Neuronal stem cell (in vitro differentiated cells): ENCODE data around the gene RMND5B.

Experiments used
- DNase-seq: peaks from one replicate; pipeline ENCODE4 v3.0.0-alpha.2; 2013; ENCODE audit warnings: low spot score
- H2AFZ ChIP-seq: one replicate; pipeline ENCODE4 v1.6.1; 2013; ENCODE audit warnings: mild to moderate bottlenecking, low read length, inconsistent platforms
- H2AK5ac ChIP-seq: 2 replicates; pipeline ENCODE4 v1.6.1; 2013; ENCODE audit warnings: low read depth, mild to moderate bottlenecking, inconsistent platforms, low read length, moderate library complexity, mixed read lengths
- H2BK120ac ChIP-seq: 2 replicates; pipeline ENCODE4 v1.6.1; 2013; ENCODE audit warnings: low read depth, mild to moderate bottlenecking, inconsistent platforms, low read length, moderate library complexity, mixed read lengths
- H2BK12ac ChIP-seq: one replicate; pipeline ENCODE4 v1.6.1; 2013; ENCODE audit warnings: low read length, inconsistent platforms
- H2BK15ac ChIP-seq: 2 replicates; pipeline ENCODE4 v1.6.1; 2013; ENCODE audit warnings: mild to moderate bottlenecking, low read length, inconsistent platforms, mixed read lengths
- H2BK5ac ChIP-seq: one replicate; pipeline ENCODE4 v1.6.1; 2013; ENCODE audit warnings: inconsistent platforms, mild to moderate bottlenecking, low read length, moderate library complexity
- H3K14ac ChIP-seq: one replicate; pipeline ENCODE4 v1.6.1; 2013; ENCODE audit warnings: low read length, inconsistent platforms
- H3K18ac ChIP-seq: 2 replicates; pipeline ENCODE4 v1.6.1; 2013; ENCODE audit warnings: low read length, inconsistent platforms
- H3K23ac ChIP-seq: 2 replicates; pipeline ENCODE4 v1.6.1; 2013; ENCODE audit warnings: low read depth, mild to moderate bottlenecking, mixed read lengths, low read length, inconsistent platforms; ENCODE audit not compliant: poor library complexity
- H3K27ac ChIP-seq: replicated peaks from 3 replicates; pipeline ENCODE4 v1.5.1; 2013; ENCODE audit warnings: low read length, inconsistent platforms
- H3K27me3 ChIP-seq, 3 experiments: 2 replicates each; pipeline ENCODE4 v1.6.1; 2013; ENCODE audit warnings: low read length in 3 of 3, mild to moderate bottlenecking in 2 of 3, inconsistent platforms in 1 of 3, low read depth in 1 of 3, mixed read lengths in 1 of 3, moderate library complexity in 1 of 3; ENCODE audit not compliant: control insufficient read depth in 3 of 3, insufficient read depth in 3 of 3
- H3K36me3 ChIP-seq, 2 donors: replicated peaks in 1 of 2; 2 replicates each; pipeline ENCODE4 v1.6.1; 2013; ENCODE audit warnings: low read length in 2 of 2; ENCODE audit not compliant: control insufficient read depth in 2 of 2, insufficient read depth in 2 of 2
- H3K4ac ChIP-seq: 2 replicates; pipeline ENCODE4 v1.6.1; 2013; ENCODE audit warnings: inconsistent platforms, mild to moderate bottlenecking, low read length, moderate library complexity
- H3K4me1 ChIP-seq, 2 donors: 1 replicate in 1 of 2; 2 replicates in 1 of 2; pipeline ENCODE4 v1.6.1; 2013; ENCODE audit warnings: low read length in 2 of 2, low read depth in 1 of 2; ENCODE audit not compliant: control insufficient read depth in 2 of 2, insufficient read depth in 1 of 2
- H3K4me2 ChIP-seq: one replicate; pipeline ENCODE4 v1.6.1; 2013; ENCODE audit warnings: mild to moderate bottlenecking, low read length, inconsistent platforms; ENCODE audit not compliant: insufficient read depth, poor library complexity, severe bottlenecking
- H3K4me3 ChIP-seq, 2 donors: 2 replicates each; pipeline ENCODE4 v1.5.1; 2013; ENCODE audit warnings: low read length in 2 of 2, mild to moderate bottlenecking in 2 of 2, inconsistent platforms in 1 of 2, moderate library complexity in 1 of 2
- H3K79me1 ChIP-seq: one replicate; pipeline ENCODE4 v1.6.1; 2013; ENCODE audit warnings: low read depth, mild to moderate bottlenecking, inconsistent platforms, low read length, moderate library complexity
- H3K9ac ChIP-seq: one replicate; pipeline ENCODE4 v1.6.1; 2013; ENCODE audit warnings: mild to moderate bottlenecking, low read depth, low read length, inconsistent platforms; ENCODE audit not compliant: poor library complexity
- H3K9me3 ChIP-seq, 2 donors: replicated peaks in 1 of 2; 2 replicates each; pipeline versions ENCODE3 to v1.6.1; 2013; ENCODE audit warnings: low read length in 2 of 2, mild to moderate bottlenecking in 2 of 2, inconsistent platforms in 1 of 2, low read depth in 1 of 2, mixed read lengths in 1 of 2, moderate library complexity in 1 of 2; ENCODE audit not compliant: control insufficient read depth in 2 of 2, insufficient read depth in 1 of 2
- H4K8ac ChIP-seq: one replicate; pipeline ENCODE4 v1.6.1; 2013; ENCODE audit warnings: low read depth, mild to moderate bottlenecking, inconsistent platforms, low read length, moderate library complexity
- H4K91ac ChIP-seq: one replicate; pipeline ENCODE4 v1.6.1; 2013; ENCODE audit warnings: low read length, low read depth, mild to moderate bottlenecking, inconsistent platforms; ENCODE audit not compliant: poor library complexity
- WGBS, 2 donors: extraction: QIAGEN DNeasy Blood & Tissue Kit; methylation state at CpG; one replicate each; pipeline ENCODE4 v1.1.7; 2013; ENCODE audit warnings: missing lambda C conversion rate in 2 of 2, mixed read lengths in 1 of 2; ENCODE audit not compliant: insufficient read length in 2 of 2, insufficient replicate concordance in 1 of 2; ENCODE audit errors: extremely low coverage in 2 of 2; 5-methylcytosine and 5-hydroxymethylcytosine counted together

The RMND5B gene

GRCh38 chr5:178186427-178186826, 55.6 kb downstream of the RMND5B start:
- no peak overlapping the region for H3K27ac ChIP-seq
- H2AK5ac ChIP-seq = no peak overlapping the region
- peaks cover 0 to 3% (median 0%) of the 10 kb centered on the region in 3 experiments for H3K27me3 ChIP-seq
- H3K23ac ChIP-seq = no peak overlapping the region
- H3K79me1 ChIP-seq = no peaks in the 10 kb centered on the region
- no peak overlapping the region for H3K14ac ChIP-seq
- no peaks in the 10 kb centered on the region for H3K9me3 ChIP-seq
- no peak overlapping the region for H2BK120ac ChIP-seq
- no peak overlapping the region for H3K4me3 ChIP-seq
- no peak overlapping the region for H2BK5ac ChIP-seq
- H2BK15ac ChIP-seq = no peak overlapping the region
- H3K4me1 ChIP-seq = peaks cover 0 to 2% of the 10 kb centered on the region in 2 donors
- H3K4ac ChIP-seq = no peak overlapping the region
- DNase-seq = no peak
- no peak overlapping the region for H2BK12ac ChIP-seq
- WGBS, 2 donors = no CpG with 5 or more reads among the region's 6 CpGs
- no peak overlapping the region for H4K91ac ChIP-seq
- H3K18ac ChIP-seq = no peak overlapping the region
- H3K4me2 ChIP-seq = no peak overlapping the region
- H3K9ac ChIP-seq = no peak overlapping the region
- H4K8ac ChIP-seq = no peak overlapping the region
- H2AFZ ChIP-seq = no peak overlapping the region
- no peaks in the 10 kb centered on the region for H3K36me3 ChIP-seq

GRCh38 chr5:178187014-178187413, 56.2 kb downstream of the RMND5B start, which contains the start of gene GMCL2:
GMCL2 (minus strand) TSS chr5:178187371; CDS start chr5:178187299, 72 bp downstream.
- H3K9ac ChIP-seq = no peak within 1 kb of the TSS

GRCh38 chr5:178189433-178189832, 58.6 kb downstream of the RMND5B start:
- H2AFZ ChIP-seq = no peak overlapping the region
- H2BK120ac ChIP-seq = no peak overlapping the region
- no peak overlapping the region for H3K4me2 ChIP-seq
- H3K4me1 ChIP-seq = no peaks in the 10 kb centered on the region
- H3K4me3 ChIP-seq = no peak overlapping the region
- H2BK5ac ChIP-seq = no peak overlapping the region
- no peak for DNase-seq
- no CpG with 5 or more reads among the region's 2 CpGs for WGBS, 2 donors
- no peak overlapping the region for H3K9ac ChIP-seq
- H3K4ac ChIP-seq = no peak overlapping the region
- no peak overlapping the region for H3K23ac ChIP-seq
- no peak overlapping the region for H2BK12ac ChIP-seq
- no peak overlapping the region for H4K91ac ChIP-seq
- no peak overlapping the region for H4K8ac ChIP-seq
- H3K79me1 ChIP-seq = no peaks in the 10 kb centered on the region
- no peaks in the 10 kb centered on the region for H3K36me3 ChIP-seq
- peaks cover 0 to 15% (median 0%) of the 10 kb centered on the region in 3 experiments for H3K27me3 ChIP-seq
- H2BK15ac ChIP-seq = no peak overlapping the region
- no peak overlapping the region for H3K18ac ChIP-seq
- H2AK5ac ChIP-seq = no peak overlapping the region
- peaks cover 0 to 4% of the 10 kb centered on the region in 2 donors for H3K9me3 ChIP-seq
- no peak overlapping the region for H3K14ac ChIP-seq
- H3K27ac ChIP-seq = no peak overlapping the region

More at GRCh38 chr5:178187014-178187413, 56.2 kb downstream of the RMND5B start, which contains the start of gene GMCL2:
- Histone ChIP-seq H3K4me1 (peaks cover 0 to 2% of the 10 kb centered on the region in 2 donors), H3K27ac (no peak within 1 kb of the TSS), H3K27me3 (peaks cover 0 to 3% (median 0%) of the 10 kb centered on the region in 3 experiments), H3K4me3 (no peak within 1 kb of the TSS), H3K4ac (no peak within 1 kb of the TSS), H3K79me1 (no peaks in the 10 kb centered on the region), H2BK15ac (no peak within 1 kb of the TSS), H3K4me2 (no peak within 1 kb of the TSS), H2BK120ac (no peak within 1 kb of the TSS), H4K91ac (no peak within 1 kb of the TSS), H2AFZ (no peak within 1 kb of the TSS), H2BK5ac (no peak within 1 kb of the TSS), H2BK12ac (no peak within 1 kb of the TSS), H3K18ac (peak within 1 kb of the TSS; percentile 38), H3K23ac (no peak within 1 kb of the TSS), H3K14ac (no peak within 1 kb of the TSS), H2AK5ac (no peak within 1 kb of the TSS), H4K8ac (no peak within 1 kb of the TSS), H3K9me3 (no peaks in the 10 kb centered on the region), H3K36me3 (no peaks in the 10 kb centered on the region)
- DNase-seq = no peak
- WGBS, 2 donors = no CpG with 5 or more reads among the region's 27 CpGs

- WGBS, 2 donors = no CpG with 5 or more reads among the region's 4 CpGs
- Histone ChIP-seq H3K4ac (no peak overlapping the region), H3K9me3 (peaks cover 0 to 4% of the 10 kb centered on the region in 2 donors), H3K23ac (no peak overlapping the region), H3K79me1 (no peaks in the 10 kb centered on the region), H3K9ac (no peak overlapping the region), H2AK5ac (no peak overlapping the region), H4K8ac (no peak overlapping the region), H3K4me2 (no peak overlapping the region), H2BK120ac (no peak overlapping the region), H2BK5ac (no peak overlapping the region), H3K36me3 (no peaks in the 10 kb centered on the region), H3K14ac (no peak overlapping the region), H3K4me3 (no peak overlapping the region), H3K27ac (no peak overlapping the region), H2BK15ac (no peak overlapping the region), H3K4me1 (peaks cover 3 to 9% of the 10 kb centered on the region in 2 donors), H2BK12ac (no peak overlapping the region), H3K27me3 (peaks cover 0 to 18% (median 0%) of the 10 kb centered on the region in 3 experiments), H4K91ac (no peak overlapping the region), H2AFZ (no peak overlapping the region), H3K18ac (no peak overlapping the region)
- DNase-seq = no peak
These were observed 60.8 kb downstream of the RMND5B start for GRCh38 chr5:178191661-178192060.
